Activated naive CD8-positive, alpha-beta T cell (primary cell): ENCODE measurements around the gene C1orf53.
A peak's percentile ranks its signal among the peaks of the same experiment; 100 is the strongest.

Source experiments
- H3K27ac Mint-ChIP-seq: one replicate; pipeline ENCODE4 v1.8.0; 2021; ENCODE audit warnings: mixed read lengths
- H3K27me3 Mint-ChIP-seq: one replicate; pipeline ENCODE4 v1.8.0; 2021; ENCODE audit warnings: mixed read lengths
- H3K36me3 Mint-ChIP-seq: one replicate; pipeline ENCODE4 v1.8.0; 2021; ENCODE audit warnings: mixed read lengths
- H3K4me1 Mint-ChIP-seq: one replicate; pipeline ENCODE4 v1.8.0; 2021; ENCODE audit warnings: low read depth, mixed read lengths
- H3K4me3 Mint-ChIP-seq: one replicate; pipeline ENCODE4 v1.8.0; 2021; ENCODE audit warnings: mild to moderate bottlenecking, mixed read lengths
- H3K9me3 Mint-ChIP-seq: one replicate; pipeline ENCODE4 v1.8.0; 2021; ENCODE audit warnings: low read depth, mixed read lengths

C1orf53 gene

GRCh38 chr1:197913495-197914276 is 11.3 kb downstream of the C1orf53 start:
- no peak overlapping the region for H3K27ac Mint-ChIP-seq
- peaks cover 79% of the 10 kb centered on the region for H3K4me1 Mint-ChIP-seq
- H3K36me3 Mint-ChIP-seq = no peaks in the 10 kb centered on the region
- no peaks in the 10 kb centered on the region for H3K9me3 Mint-ChIP-seq
- H3K4me3 Mint-ChIP-seq = peak overlapping the region; percentile 86
- H3K27me3 Mint-ChIP-seq = peaks cover 64% of the 10 kb centered on the region

GRCh38 chr1:197914510-197914909 is 12.1 kb downstream of the C1orf53 start:
- H3K9me3 Mint-ChIP-seq = no peaks in the 10 kb centered on the region

GRCh38 chr1:197915260-197915861 is 12.9 kb downstream of the C1orf53 start:
- Mint-ChIP-seq H3K36me3 (no peaks in the 10 kb centered on the region), H3K27me3 (peaks cover 68% of the 10 kb centered on the region), H3K4me3 (peak overlapping the region; percentile 84), H3K4me1 (peaks cover 79% of the 10 kb centered on the region), H3K9me3 (no peaks in the 10 kb centered on the region), H3K27ac (no peak overlapping the region)

More at GRCh38 chr1:197914510-197914909, 12.1 kb downstream of the C1orf53 start:
- Mint-ChIP-seq H3K4me3 (no peak overlapping the region), H3K27me3 (peaks cover 64% of the 10 kb centered on the region), H3K27ac (no peak overlapping the region), H3K36me3 (no peaks in the 10 kb centered on the region), H3K4me1 (peaks cover 80% of the 10 kb centered on the region)

- H3K36me3 Mint-ChIP-seq = no peaks in the 10 kb centered on the region
- no peaks in the 10 kb centered on the region for H3K9me3 Mint-ChIP-seq
- H3K4me1 Mint-ChIP-seq = peaks cover 82% of the 10 kb centered on the region
- no peak overlapping the region for H3K27ac Mint-ChIP-seq
- peaks cover 71% of the 10 kb centered on the region for H3K27me3 Mint-ChIP-seq
- peak overlapping the region; percentile 84 for H3K4me3 Mint-ChIP-seq
Measured at GRCh38 chr1:197915862-197916499, 13.6 kb downstream of the C1orf53 start.

- H3K4me3 Mint-ChIP-seq = peak overlapping the region; percentile 84
- H3K9me3 Mint-ChIP-seq = no peaks in the 10 kb centered on the region
- H3K27me3 Mint-ChIP-seq = peaks cover 74% of the 10 kb centered on the region
- H3K27ac Mint-ChIP-seq = no peak overlapping the region
- H3K36me3 Mint-ChIP-seq = no peaks in the 10 kb centered on the region
- peaks cover 80% of the 10 kb centered on the region for H3K4me1 Mint-ChIP-seq
Measured at GRCh38 chr1:197916500-197916983, 14.1 kb downstream of the C1orf53 start.

- Mint-ChIP-seq H3K9me3 (no peaks in the 10 kb centered on the region), H3K4me3 (peak overlapping the region; percentile 84), H3K4me1 (peaks cover 68% of the 10 kb centered on the region), H3K36me3 (no peaks in the 10 kb centered on the region), H3K27me3 (peaks cover 77% of the 10 kb centered on the region), H3K27ac (no peak overlapping the region)
Measured at GRCh38 chr1:197917805-197918651, 15.6 kb downstream of the C1orf53 start.

- H3K27me3 Mint-ChIP-seq = peaks cover 71% of the 10 kb centered on the region
- peaks cover 62% of the 10 kb centered on the region for H3K4me1 Mint-ChIP-seq
- no peak overlapping the region for H3K27ac Mint-ChIP-seq
- H3K9me3 Mint-ChIP-seq = no peaks in the 10 kb centered on the region
- no peaks in the 10 kb centered on the region for H3K36me3 Mint-ChIP-seq
- peak overlapping the region; percentile 84 for H3K4me3 Mint-ChIP-seq
Measured at GRCh38 chr1:197918807-197919345, 16.4 kb downstream of the C1orf53 start.

- Mint-ChIP-seq H3K9me3 (no peaks in the 10 kb centered on the region), H3K4me1 (peaks cover 58% of the 10 kb centered on the region), H3K27me3 (peaks cover 68% of the 10 kb centered on the region), H3K36me3 (no peaks in the 10 kb centered on the region), H3K4me3 (peak overlapping the region; percentile 84), H3K27ac (no peak overlapping the region)
Measured at GRCh38 chr1:197919346-197920066, 17.1 kb downstream of the C1orf53 start.

GRCh38 chr1:197920067-197920396 is 17.6 kb downstream of the C1orf53 start:
- Mint-ChIP-seq H3K4me1 (peaks cover 58% of the 10 kb centered on the region), H3K27me3 (peaks cover 66% of the 10 kb centered on the region), H3K9me3 (no peaks in the 10 kb centered on the region), H3K27ac (no peak overlapping the region), H3K4me3 (peak overlapping the region; percentile 84), H3K36me3 (no peaks in the 10 kb centered on the region)

GRCh38 chr1:197920414-197921117 is 18.1 kb downstream of the C1orf53 start:
- peaks cover 65% of the 10 kb centered on the region for H3K27me3 Mint-ChIP-seq
- H3K9me3 Mint-ChIP-seq = no peaks in the 10 kb centered on the region
- peak overlapping the region; percentile 72 for H3K4me3 Mint-ChIP-seq
- H3K36me3 Mint-ChIP-seq = no peaks in the 10 kb centered on the region
- peaks cover 56% of the 10 kb centered on the region for H3K4me1 Mint-ChIP-seq
- H3K27ac Mint-ChIP-seq = no peak overlapping the region

- Mint-ChIP-seq H3K27me3 (peaks cover 65% of the 10 kb centered on the region), H3K27ac (no peak overlapping the region), H3K4me1 (peaks cover 47% of the 10 kb centered on the region), H3K9me3 (no peaks in the 10 kb centered on the region), H3K4me3 (peak overlapping the region; percentile 20), H3K36me3 (no peaks in the 10 kb centered on the region)
Measured at GRCh38 chr1:197921235-197922069, 19.0 kb downstream of the C1orf53 start.

- Mint-ChIP-seq H3K4me1 (peaks cover 42% of the 10 kb centered on the region), H3K27me3 (peaks cover 62% of the 10 kb centered on the region), H3K36me3 (no peaks in the 10 kb centered on the region)
Measured at GRCh38 chr1:197922070-197922390, 19.6 kb downstream of the C1orf53 start.

GRCh38 chr1:197923038-197923437 is 20.6 kb downstream of the C1orf53 start:
- no peaks in the 10 kb centered on the region for H3K36me3 Mint-ChIP-seq
- H3K4me1 Mint-ChIP-seq = peaks cover 32% of the 10 kb centered on the region
- H3K9me3 Mint-ChIP-seq = no peaks in the 10 kb centered on the region
- H3K27ac Mint-ChIP-seq = no peak overlapping the region
- peaks cover 60% of the 10 kb centered on the region for H3K27me3 Mint-ChIP-seq
- no peak overlapping the region for H3K4me3 Mint-ChIP-seq

More at GRCh38 chr1:197922070-197922390, 19.6 kb downstream of the C1orf53 start:
- Mint-ChIP-seq H3K4me3 (no peak overlapping the region), H3K9me3 (no peaks in the 10 kb centered on the region), H3K27ac (no peak overlapping the region)
